Iris pigment epithelial cell (primary cell): ENCODE data around the gene COPG2.
"Not testable (repeated sequence)": the region's sequence is repeated elsewhere in the genome, so short reads cannot be mapped to it uniquely, and the experiment has no call there.

Experiments used
- DNase-seq: peaks from one replicate; pipeline ENCODE4 v3.0.0-alpha.2; 2011; ENCODE audit warnings: low read depth

Gene COPG2

GRCh38 chr7:130649004-130649790 lies 19.4 kb downstream of the COPG2 start:
- DNase-seq, result peak; percentile 95

- DNase-seq, result no peak
These were observed 20.0 kb downstream of the COPG2 start for GRCh38 chr7:130648580-130648979.

- DNase-seq, result no peak
These were observed 26.2 kb downstream of the COPG2 start for GRCh38 chr7:130642383-130642782.

GRCh38 chr7:130641497-130641896 lies 27.1 kb downstream of the COPG2 start:
- no peak for DNase-seq

- no peak for DNase-seq
These were observed 27.5 kb downstream of the COPG2 start for GRCh38 chr7:130641040-130641439.

GRCh38 chr7:130639388-130639787 lies 29.2 kb downstream of the COPG2 start:
- DNase-seq, result no peak

GRCh38 chr7:130632111-130632510 lies 36.4 kb downstream of the COPG2 start:
- DNase-seq, result peak; percentile 64

GRCh38 chr7:130628901-130629300 lies 39.6 kb downstream of the COPG2 start:
- DNase-seq, result no peak

- DNase-seq, result no peak
These were observed 40.8 kb downstream of the COPG2 start for GRCh38 chr7:130627775-130628174.

GRCh38 chr7:130622866-130623265 lies 45.7 kb downstream of the COPG2 start:
- no peak for DNase-seq

- DNase-seq, result no peak
These were observed 53.0 kb downstream of the COPG2 start for GRCh38 chr7:130615583-130615982.

GRCh38 chr7:130614449-130614848 lies 54.1 kb downstream of the COPG2 start:
- DNase-seq, result no peak

GRCh38 chr7:130611218-130611617 lies 57.3 kb downstream of the COPG2 start:
- DNase-seq, result no peak

- not testable (repeated sequence) for DNase-seq
These were observed 61.5 kb downstream of the COPG2 start for GRCh38 chr7:130607066-130607465.

- no peak for DNase-seq
These were observed 62.4 kb downstream of the COPG2 start for GRCh38 chr7:130606161-130606560.

- no peak for DNase-seq
These were observed 70.5 kb downstream of the COPG2 start for GRCh38 chr7:130598056-130598455.

- DNase-seq, result no peak
These were observed 72.6 kb downstream of the COPG2 start for GRCh38 chr7:130595986-130596385.

GRCh38 chr7:130593033-130593432 lies 75.5 kb downstream of the COPG2 start:
- DNase-seq, result no peak

GRCh38 chr7:130591464-130591863 lies 77.1 kb downstream of the COPG2 start:
- not testable (repeated sequence) for DNase-seq

GRCh38 chr7:130585932-130586331 lies 82.6 kb downstream of the COPG2 start:
- DNase-seq, result not testable (repeated sequence)

- not testable (repeated sequence) for DNase-seq
These were observed 93.4 kb downstream of the COPG2 start for GRCh38 chr7:130575110-130575509.

GRCh38 chr7:130570144-130570543 lies 98.4 kb downstream of the COPG2 start:
- not testable (repeated sequence) for DNase-seq

GRCh38 chr7:130566898-130567280 lies 101.7 kb downstream of the COPG2 start:
- no peak for DNase-seq
